Measurements from ENCODE around the gene DMD. TPM values are rescaled to one million over a fixed set of nuclear protein-coding genes. Genes with fewer than 3 reads are reported as not detected.
"Not testable (repeated sequence)": the region's sequence is repeated elsewhere in the genome, so short reads cannot be mapped to it uniquely, and the experiment has no call there.

Gene DMD
- total RNA-seq, 1 experiment from 2014 or later, result 19.3 TPM

GRCh38 chrX:32708542-32708941 lies 502.8 kb downstream of the DMD start:
- ChIA-PET CTCF (no interaction called here), POLR2A (no interaction called here)
- Mint-ChIP-seq H3K27me3 (ENCODE audit: insufficient read depth, unreplicated experiment) (no peaks in the 10 kb centered on the region), H3K4me3 (ENCODE audit: unreplicated experiment) (no peak overlapping the region), H3K4me1 (ENCODE audit: insufficient read depth, unreplicated experiment) (no peaks in the 10 kb centered on the region), H3K9me3 (ENCODE audit: unreplicated experiment) (no peaks in the 10 kb centered on the region), H3K27ac (ENCODE audit: low read depth, unreplicated experiment) (no peak overlapping the region), H3K36me3 (ENCODE audit: insufficient read depth, unreplicated experiment) (no peaks in the 10 kb centered on the region)
- TF ChIP-seq, protein P1, sequence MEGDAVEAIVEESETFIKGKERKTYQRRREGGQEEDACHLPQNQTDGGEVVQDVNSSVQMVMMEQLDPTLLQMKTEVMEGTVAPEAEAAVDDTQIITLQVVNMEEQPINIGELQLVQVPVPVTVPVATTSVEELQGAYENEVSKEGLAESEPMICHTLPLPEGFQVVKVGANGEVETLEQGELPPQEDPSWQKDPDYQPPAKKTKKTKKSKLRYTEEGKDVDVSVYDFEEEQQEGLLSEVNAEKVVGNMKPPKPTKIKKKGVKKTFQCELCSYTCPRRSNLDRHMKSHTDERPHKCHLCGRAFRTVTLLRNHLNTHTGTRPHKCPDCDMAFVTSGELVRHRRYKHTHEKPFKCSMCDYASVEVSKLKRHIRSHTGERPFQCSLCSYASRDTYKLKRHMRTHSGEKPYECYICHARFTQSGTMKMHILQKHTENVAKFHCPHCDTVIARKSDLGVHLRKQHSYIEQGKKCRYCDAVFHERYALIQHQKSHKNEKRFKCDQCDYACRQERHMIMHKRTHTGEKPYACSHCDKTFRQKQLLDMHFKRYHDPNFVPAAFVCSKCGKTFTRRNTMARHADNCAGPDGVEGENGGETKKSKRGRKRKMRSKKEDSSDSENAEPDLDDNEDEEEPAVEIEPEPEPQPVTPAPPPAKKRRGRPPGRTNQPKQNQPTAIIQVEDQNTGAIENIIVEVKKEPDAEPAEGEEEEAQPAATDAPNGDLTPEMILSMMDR (IDR thresholded peaks at IDR 0.05; ENCODE audit: unreplicated experiment), result no peak
- intact Hi-C loops (cut with micrococcal nuclease), result no loop called here
- BruUV-seq (replicated peaks), result no TSS peak
- DNase-seq (ENCODE audit: unreplicated experiment), result no peak

GRCh38 chrX:32705385-32705784 lies 506.0 kb downstream of the DMD start:
- H3K9me3 Mint-ChIP-seq (ENCODE audit: unreplicated experiment); H3K4me1 Mint-ChIP-seq (ENCODE audit: insufficient read depth, unreplicated experiment): not testable (repeated sequence)

GRCh38 chrX:32687379-32687778 lies 524.0 kb downstream of the DMD start:
- H3K27ac Mint-ChIP-seq (ENCODE audit: low read depth, unreplicated experiment), result no peak overlapping the region
- TF ChIP-seq, protein P1 (IDR thresholded peaks at IDR 0.05; ENCODE audit: unreplicated experiment), result no peak

More at GRCh38 chrX:32705385-32705784, 506.0 kb downstream of the DMD start:
- CTCF ChIA-PET; H3K36me3 Mint-ChIP-seq (ENCODE audit: insufficient read depth, unreplicated experiment); BruUV-seq (replicated peaks); H3K27me3 Mint-ChIP-seq (ENCODE audit: insufficient read depth, unreplicated experiment); DNase-seq (ENCODE audit: unreplicated experiment); H3K27ac Mint-ChIP-seq (ENCODE audit: low read depth, unreplicated experiment); intact Hi-C loops (cut with micrococcal nuclease); H3K4me3 Mint-ChIP-seq (ENCODE audit: unreplicated experiment); POLR2A ChIA-PET: not testable (repeated sequence)

GRCh38 chrX:32678487-32678886 lies 532.9 kb downstream of the DMD start:
- peaks cover 33% of the 10 kb centered on the region for H3K27me3 Mint-ChIP-seq (ENCODE audit: insufficient read depth, unreplicated experiment)
- H3K4me1 Mint-ChIP-seq (ENCODE audit: insufficient read depth, unreplicated experiment), result no peaks in the 10 kb centered on the region
- intact Hi-C loops (cut with micrococcal nuclease), result no loop called here
- no peak for DNase-seq (ENCODE audit: unreplicated experiment)
- CTCF ChIA-PET, result no interaction called here
- no peaks in the 10 kb centered on the region for H3K9me3 Mint-ChIP-seq (ENCODE audit: unreplicated experiment)
- BruUV-seq (replicated peaks), result no TSS peak
- TF ChIP-seq, protein P1 (IDR thresholded peaks at IDR 0.05; ENCODE audit: unreplicated experiment), result no peak
- H3K4me3 Mint-ChIP-seq (ENCODE audit: unreplicated experiment), result no peak overlapping the region
- POLR2A ChIA-PET, result no interaction called here
- no peak overlapping the region for H3K27ac Mint-ChIP-seq (ENCODE audit: low read depth, unreplicated experiment)
- no peaks in the 10 kb centered on the region for H3K36me3 Mint-ChIP-seq (ENCODE audit: insufficient read depth, unreplicated experiment)

More at GRCh38 chrX:32687379-32687778, 524.0 kb downstream of the DMD start:
- no peaks in the 10 kb centered on the region for H3K9me3 Mint-ChIP-seq (ENCODE audit: unreplicated experiment)
- POLR2A ChIA-PET, result no interaction called here
- no peak overlapping the region for H3K4me3 Mint-ChIP-seq (ENCODE audit: unreplicated experiment)
- no peaks in the 10 kb centered on the region for H3K36me3 Mint-ChIP-seq (ENCODE audit: insufficient read depth, unreplicated experiment)
- no peak for DNase-seq (ENCODE audit: unreplicated experiment)
- H3K27me3 Mint-ChIP-seq (ENCODE audit: insufficient read depth, unreplicated experiment), result peaks cover 14% of the 10 kb centered on the region
- H3K4me1 Mint-ChIP-seq (ENCODE audit: insufficient read depth, unreplicated experiment), result no peaks in the 10 kb centered on the region
- CTCF ChIA-PET, result no interaction called here
- no TSS peak for BruUV-seq (replicated peaks)
- intact Hi-C loops (cut with micrococcal nuclease), result no loop called here

GRCh38 chrX:32673193-32673592 lies 538.2 kb downstream of the DMD start:
- TF ChIP-seq, protein P1 (IDR thresholded peaks at IDR 0.05; ENCODE audit: unreplicated experiment), result peak; percentile 34
- DNase-seq (ENCODE audit: unreplicated experiment), result peak; percentile 28
- H3K27me3 Mint-ChIP-seq (ENCODE audit: insufficient read depth, unreplicated experiment), result peaks cover 27% of the 10 kb centered on the region
- intact Hi-C loops (cut with micrococcal nuclease), result loop anchor here (1.0 kb wide), 3 partner anchors 142 to 265 kb away; no protein-coding TSS in a partner anchor
- H3K36me3 Mint-ChIP-seq (ENCODE audit: insufficient read depth, unreplicated experiment), result no peaks in the 10 kb centered on the region
- ChIA-PET POLR2A (no interaction called here), CTCF (interaction anchor here (0.6 kb wide), 1 partner anchor 56 kb away, joined by 3 read pairs; no protein-coding TSS in a partner anchor)
- H3K27ac Mint-ChIP-seq (ENCODE audit: low read depth, unreplicated experiment), result no peak overlapping the region
- BruUV-seq (replicated peaks), result no TSS peak
- H3K4me1 Mint-ChIP-seq (ENCODE audit: insufficient read depth, unreplicated experiment), result peaks cover 9% of the 10 kb centered on the region
- H3K4me3 Mint-ChIP-seq (ENCODE audit: unreplicated experiment), result no peak overlapping the region
- no peaks in the 10 kb centered on the region for H3K9me3 Mint-ChIP-seq (ENCODE audit: unreplicated experiment)

All from MCF 10A (cell line).